ENCODE measurements around the gene CROCC2. TPM values are rescaled to one million over a fixed set of nuclear protein-coding genes. Genes with fewer than 3 reads are reported as not detected.

The CROCC2 gene
- total and polyA plus RNA-seq, 2 donors (not counting 1 experiment from before 2014, with no cell fraction given), result not detected

- H3K4me3 Mint-ChIP-seq, result no peak overlapping the region
- Histone ChIP-seq H3K4me2 (replicated peaks; ENCODE audit: low read depth, low read length, poor library complexity, severe bottlenecking) (no peak overlapping the region), H3K9me3 (ENCODE audit: control extremely low read depth in 1 of 3, control insufficient read depth in 2 of 3, insufficient read depth in 1 of 3, low read length in 2 of 3) (peaks cover 0 to 22% (median 0%) of the 10 kb centered on the region in 3 donors), H3K27me3 (replicated peaks in 1 of 4; ENCODE audit: control extremely low read depth in 1 of 4, control insufficient read depth in 3 of 4, insufficient read depth in 4 of 4, low read length in 3 of 4) (peaks cover 0 to 3% (median 0%) of the 10 kb centered on the region in 4 experiments), H2AFZ (ENCODE audit: insufficient read depth, low read depth, low read length, poor library complexity, severe bottlenecking) (no peak overlapping the region), H3K27ac (ENCODE audit: low read length in 2 of 2) (no peak overlapping the region), H3K4me3 (ENCODE audit: control extremely low read depth in 1 of 5, extremely low read depth in 1 of 5, insufficient read depth in 1 of 5, low read depth in 2 of 5, low read length in 4 of 5) (no peak overlapping the region), H3K36me3 (replicated peaks in 1 of 2; ENCODE audit: control extremely low read depth in 1 of 2, control insufficient read depth in 1 of 2, extremely low read depth in 1 of 2, insufficient read depth in 2 of 2, low read length in 1 of 2) (no peaks in the 10 kb centered on the region), H3K4me1 (ENCODE audit: control insufficient read depth in 2 of 2, insufficient read depth in 2 of 2, low read length in 2 of 2) (peaks cover 28 to 42% of the 10 kb centered on the region in 2 donors), H3K79me2 (ENCODE audit: control insufficient read depth, insufficient read depth, low read length) (peaks cover 7% of the 10 kb centered on the region), H3K9ac (ENCODE audit: low read length) (no peak overlapping the region), H4K20me1 (ENCODE audit: control insufficient read depth, insufficient read depth, low read length, poor library complexity, severe bottlenecking) (no peaks in the 10 kb centered on the region)
- intact Hi-C loops (cut with micrococcal nuclease), result no loop called here
- peaks cover under 1% of the 10 kb centered on the region for H3K9me3 Mint-ChIP-seq (ENCODE audit: insufficient read depth)
- POLR2A ChIA-PET, result interaction anchor here (0.6 kb wide), 1 partner anchor 609 kb away, joined by 3 read pairs; no protein-coding TSS in a partner anchor
- ATAC-seq (ENCODE audit: low read depth) (no peak), DNase-seq (no peak)
- TF ChIP-seq CTCF (IDR thresholded peaks at IDR 0.05) (no peak), EZH2 (IDR thresholded peaks at IDR 0.05; ENCODE audit: borderline replicate concordance, insufficient read depth, low read depth, low read length, poor library complexity, severe bottlenecking) (no peak)
- CTCF ChIA-PET, result no interaction called here
- 95% methylated on average over 16 of the region's 17 CpGs for WGBS (ENCODE audit: insufficient coverage)
- peaks cover 39% of the 10 kb centered on the region for H3K4me1 Mint-ChIP-seq
- H3K27ac Mint-ChIP-seq, result peak overlapping the region; percentile 63
- H3K27me3 Mint-ChIP-seq, result no peaks in the 10 kb centered on the region
Observed at GRCh38 chr2:241033336-241033987, 127.3 kb downstream of the CROCC2 start.

GRCh38 chr2:241033994-241034393 lies 127.9 kb downstream of the CROCC2 start:
- H3K9me3 Mint-ChIP-seq (ENCODE audit: insufficient read depth), result no peaks in the 10 kb centered on the region
- no peak overlapping the region for H3K4me2 ChIP-seq (replicated peaks; ENCODE audit: low read depth, low read length, poor library complexity, severe bottlenecking)
- peaks cover 0 to 3% (median 0%) of the 10 kb centered on the region in 4 experiments for H3K27me3 ChIP-seq (replicated peaks in 1 of 4; ENCODE audit: control extremely low read depth in 1 of 4, control insufficient read depth in 3 of 4, insufficient read depth in 4 of 4, low read length in 3 of 4)
- H2AFZ ChIP-seq (ENCODE audit: insufficient read depth, low read depth, low read length, poor library complexity, severe bottlenecking), result no peak overlapping the region
- DNase-seq (no peak), ATAC-seq (ENCODE audit: low read depth) (no peak)
- H4K20me1 ChIP-seq (ENCODE audit: control insufficient read depth, insufficient read depth, low read length, poor library complexity, severe bottlenecking), result no peaks in the 10 kb centered on the region
- H3K27me3 Mint-ChIP-seq, result no peaks in the 10 kb centered on the region
- POLR2A ChIA-PET, result interaction anchor here (0.6 kb wide), 1 partner anchor 609 kb away, joined by 3 read pairs; no protein-coding TSS in a partner anchor
- peaks cover 43% of the 10 kb centered on the region for H3K4me1 Mint-ChIP-seq
- H3K9me3 ChIP-seq (ENCODE audit: control extremely low read depth in 1 of 3, control insufficient read depth in 2 of 3, insufficient read depth in 1 of 3, low read length in 2 of 3), result peaks cover 0 to 20% (median 0%) of the 10 kb centered on the region in 3 donors
- H3K27ac Mint-ChIP-seq, result peak overlapping the region; percentile 63
- 91% methylated on average over 7 of the region's 7 CpGs for WGBS (ENCODE audit: insufficient coverage)
- no peak overlapping the region for H3K9ac ChIP-seq (ENCODE audit: low read length)
- H3K27ac ChIP-seq (ENCODE audit: low read length in 2 of 2), result no peak overlapping the region
- no peak for TF ChIP-seq CTCF (IDR thresholded peaks at IDR 0.05)
- no peak for TF ChIP-seq EZH2 (IDR thresholded peaks at IDR 0.05; ENCODE audit: borderline replicate concordance, insufficient read depth, low read depth, low read length, poor library complexity, severe bottlenecking)
- peaks cover 31 to 47% of the 10 kb centered on the region in 2 donors for H3K4me1 ChIP-seq (ENCODE audit: control insufficient read depth in 2 of 2, insufficient read depth in 2 of 2, low read length in 2 of 2)
- peaks cover 13% of the 10 kb centered on the region for H3K79me2 ChIP-seq (ENCODE audit: control insufficient read depth, insufficient read depth, low read length)
- H3K4me3 Mint-ChIP-seq, result no peak overlapping the region
- CTCF ChIA-PET, result no interaction called here
- H3K36me3 ChIP-seq (replicated peaks in 1 of 2; ENCODE audit: control extremely low read depth in 1 of 2, control insufficient read depth in 1 of 2, extremely low read depth in 1 of 2, insufficient read depth in 2 of 2, low read length in 1 of 2), result no peaks in the 10 kb centered on the region
- no peak overlapping the region for H3K4me3 ChIP-seq (ENCODE audit: control extremely low read depth in 1 of 5, extremely low read depth in 1 of 5, insufficient read depth in 1 of 5, low read depth in 2 of 5, low read length in 4 of 5)
- intact Hi-C loops (cut with micrococcal nuclease), result loop anchor here (2.0 kb wide), 1 partner anchor 77 kb away; no protein-coding TSS in a partner anchor

Data from B cell (primary cell).